Bronchial epithelial cell (primary cell): ENCODE measurements around the gene PODXL. TPM values are rescaled to one million over a fixed set of nuclear protein-coding genes. Genes with fewer than 3 reads are reported as not detected.

Source experiments
- DNase-seq: peaks from one replicate; pipeline ENCODE4 v3.0.0-alpha.2; 2010; ENCODE audit warnings: low read depth
- FAIRE-seq: peaks from 2 replicates; lab custom pipeline; 2011; peaks lifted over from hg19 to GRCh38; lab: Jason Lieb, UNC
- H3K27me3 ChIP-seq: 2 replicates; pipeline ENCODE4 v1.5.1; 2011; ENCODE audit warnings: low read length; ENCODE audit not compliant: control insufficient read depth, insufficient read depth
- H3K36me3 ChIP-seq: 2 replicates; pipeline ENCODE4 v1.5.1; 2011; ENCODE audit warnings: low read length; ENCODE audit not compliant: control insufficient read depth, insufficient read depth
- H3K4me3 ChIP-seq: 2 replicates; pipeline ENCODE4 v1.5.1; 2011; ENCODE audit warnings: mild to moderate bottlenecking, low read depth, low read length, control low read depth
- total RNA-seq: library from RNA; depleted of rRNA; stranded (reverse); fragments of >200 nt; gene quantifications from 2 replicates; pipeline ENCODE4 v1.2.1, GENCODE V29; 2014
- TF ChIP-seq, protein P1 (sequence below): IDR thresholded peaks from 2 replicates; pipeline ENCODE4 v1.5.1; 2011; ENCODE audit warnings: mild to moderate bottlenecking, moderate library complexity, low read length, control low read depth, inconsistent platforms; ENCODE audit not compliant: insufficient read depth, severe bottlenecking

PODXL gene
- total RNA-seq, 1 donor from 2014 or later = 0.53 TPM

DNA sequence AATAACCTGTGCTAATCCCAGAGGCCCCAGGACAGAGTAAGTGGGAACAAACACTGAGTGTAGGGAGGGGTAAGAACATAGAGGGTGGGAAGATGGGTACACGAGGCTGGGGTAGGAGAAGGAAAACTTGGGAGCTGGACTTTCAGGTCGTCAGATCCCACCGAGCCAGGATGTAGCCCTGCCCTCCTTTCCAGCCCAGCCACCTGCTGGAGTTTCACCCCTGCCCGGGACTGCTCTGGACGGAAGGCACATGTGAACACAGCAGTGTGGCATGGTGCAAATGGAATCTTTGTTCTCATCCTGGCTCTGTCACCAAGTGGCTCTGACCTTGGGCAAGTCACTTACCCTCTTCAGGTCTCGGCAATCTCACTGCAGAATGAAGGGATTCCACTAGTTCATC lies 52.8 kb downstream of the PODXL start:
- H3K36me3 ChIP-seq = no peaks in the 10 kb centered on the region
- no peaks in the 10 kb centered on the region for H3K27me3 ChIP-seq
- DNase-seq = no peak
- FAIRE-seq = no peak
- H3K4me3 ChIP-seq = no peak overlapping the region
- TF ChIP-seq, protein P1, sequence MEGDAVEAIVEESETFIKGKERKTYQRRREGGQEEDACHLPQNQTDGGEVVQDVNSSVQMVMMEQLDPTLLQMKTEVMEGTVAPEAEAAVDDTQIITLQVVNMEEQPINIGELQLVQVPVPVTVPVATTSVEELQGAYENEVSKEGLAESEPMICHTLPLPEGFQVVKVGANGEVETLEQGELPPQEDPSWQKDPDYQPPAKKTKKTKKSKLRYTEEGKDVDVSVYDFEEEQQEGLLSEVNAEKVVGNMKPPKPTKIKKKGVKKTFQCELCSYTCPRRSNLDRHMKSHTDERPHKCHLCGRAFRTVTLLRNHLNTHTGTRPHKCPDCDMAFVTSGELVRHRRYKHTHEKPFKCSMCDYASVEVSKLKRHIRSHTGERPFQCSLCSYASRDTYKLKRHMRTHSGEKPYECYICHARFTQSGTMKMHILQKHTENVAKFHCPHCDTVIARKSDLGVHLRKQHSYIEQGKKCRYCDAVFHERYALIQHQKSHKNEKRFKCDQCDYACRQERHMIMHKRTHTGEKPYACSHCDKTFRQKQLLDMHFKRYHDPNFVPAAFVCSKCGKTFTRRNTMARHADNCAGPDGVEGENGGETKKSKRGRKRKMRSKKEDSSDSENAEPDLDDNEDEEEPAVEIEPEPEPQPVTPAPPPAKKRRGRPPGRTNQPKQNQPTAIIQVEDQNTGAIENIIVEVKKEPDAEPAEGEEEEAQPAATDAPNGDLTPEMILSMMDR = no peak

DNA sequence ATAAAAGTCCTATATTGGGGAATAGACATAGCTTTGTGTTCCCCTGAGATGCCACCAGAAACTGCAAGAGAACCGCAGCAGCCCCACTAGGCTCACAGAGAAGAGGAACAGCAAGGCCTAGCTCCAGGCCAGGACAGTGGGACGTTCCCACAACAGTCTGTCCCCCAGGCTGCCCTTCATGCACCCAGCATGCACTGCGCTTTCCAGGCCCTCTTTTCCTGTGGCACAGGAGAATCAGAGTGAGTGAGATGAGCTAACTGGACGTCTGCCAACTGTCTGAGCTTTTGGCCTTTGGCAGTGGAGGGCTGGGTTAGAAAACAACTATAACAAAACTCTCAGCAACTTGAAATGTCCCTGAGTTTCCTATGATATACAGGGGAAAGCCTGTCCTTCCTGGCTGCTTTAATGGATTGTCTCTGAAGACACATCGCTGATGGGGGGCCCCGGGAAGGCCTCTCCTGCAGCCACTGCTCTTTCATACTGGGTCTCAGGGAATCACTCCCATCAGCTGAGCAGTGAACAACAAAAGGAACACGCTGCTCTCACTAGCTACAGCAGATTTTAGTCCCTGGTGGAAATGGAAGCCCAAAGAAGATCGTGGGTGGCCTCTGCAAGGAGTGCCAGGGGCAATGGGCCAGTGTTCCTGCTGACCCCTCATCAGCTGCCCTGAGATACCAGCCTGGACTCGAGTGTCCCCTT lies 53.5 kb downstream of the PODXL start:
- no peak for FAIRE-seq

DNA sequence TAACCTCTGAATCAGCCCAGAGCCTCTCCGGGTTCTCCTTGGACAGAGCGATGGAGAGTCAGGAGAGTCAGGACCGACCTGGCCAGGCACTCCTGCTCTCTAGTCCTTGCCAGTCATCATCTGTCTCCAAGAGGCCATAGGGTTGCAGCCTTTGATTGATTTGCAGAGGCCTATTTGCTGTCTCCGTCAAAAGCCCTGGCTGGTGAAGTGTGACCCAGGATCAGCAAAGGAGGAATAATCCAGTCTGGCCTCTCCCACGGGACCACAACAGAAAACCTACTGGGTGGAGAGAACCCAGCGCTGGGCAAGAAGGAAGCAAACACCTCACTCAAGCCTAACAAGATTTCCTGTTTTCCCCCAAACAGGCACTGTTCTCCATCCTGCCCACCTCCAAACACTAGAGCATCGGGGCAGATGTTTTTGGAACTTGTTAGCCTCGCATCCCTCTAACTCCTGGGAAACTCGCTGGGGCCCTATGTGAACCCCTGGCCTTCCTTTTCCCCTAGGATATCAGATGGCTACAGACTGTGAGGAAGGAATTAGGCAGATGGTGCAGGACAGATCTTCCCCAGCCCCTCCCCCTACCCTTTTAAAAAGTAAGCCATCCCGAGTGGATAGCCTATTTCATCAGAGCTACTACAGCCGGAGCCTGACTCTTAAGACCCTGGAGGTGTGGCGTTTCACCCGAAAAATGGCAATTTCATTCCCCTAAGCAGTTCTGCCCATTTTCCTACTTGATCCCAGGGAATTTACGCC lies 54.3 kb downstream of the PODXL start:
- TF ChIP-seq, protein P1 = no peak
- Histone ChIP-seq H3K36me3 (no peaks in the 10 kb centered on the region), H3K27me3 (no peaks in the 10 kb centered on the region), H3K4me3 (no peak overlapping the region)
- DNase-seq = no peak
- no peak for FAIRE-seq

More for the DNA sequence above, 53.5 kb downstream of the PODXL start:
- DNase-seq = no peak
- no peaks in the 10 kb centered on the region for H3K27me3 ChIP-seq
- H3K36me3 ChIP-seq = no peaks in the 10 kb centered on the region
- no peak overlapping the region for H3K4me3 ChIP-seq
- TF ChIP-seq, protein P1 = no peak

DNA sequence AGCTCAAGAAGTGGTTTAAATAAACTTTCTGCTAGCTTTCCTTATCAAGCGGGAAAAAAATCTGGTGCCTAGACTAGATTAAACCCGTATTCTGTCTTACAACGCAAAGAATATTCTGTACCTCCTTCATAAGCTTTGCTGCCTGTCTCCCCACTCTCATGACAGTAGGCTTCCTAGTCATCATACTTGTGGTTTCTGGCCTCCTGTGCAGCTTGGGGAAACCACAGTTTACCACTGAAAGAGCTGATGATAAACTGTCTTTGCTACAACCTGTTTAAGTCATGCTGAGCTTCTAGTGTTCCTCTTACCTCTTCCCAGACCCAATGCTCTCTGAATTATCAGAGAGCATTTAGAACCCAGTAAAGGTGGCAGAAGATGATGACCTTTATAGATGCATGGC lies 55.0 kb downstream of the PODXL start:
- TF ChIP-seq, protein P1 = no peak
- peak; percentile 39 for DNase-seq
- Histone ChIP-seq H3K4me3 (no peak overlapping the region), H3K36me3 (no peaks in the 10 kb centered on the region), H3K27me3 (no peaks in the 10 kb centered on the region)
- no peak for FAIRE-seq

DNA sequence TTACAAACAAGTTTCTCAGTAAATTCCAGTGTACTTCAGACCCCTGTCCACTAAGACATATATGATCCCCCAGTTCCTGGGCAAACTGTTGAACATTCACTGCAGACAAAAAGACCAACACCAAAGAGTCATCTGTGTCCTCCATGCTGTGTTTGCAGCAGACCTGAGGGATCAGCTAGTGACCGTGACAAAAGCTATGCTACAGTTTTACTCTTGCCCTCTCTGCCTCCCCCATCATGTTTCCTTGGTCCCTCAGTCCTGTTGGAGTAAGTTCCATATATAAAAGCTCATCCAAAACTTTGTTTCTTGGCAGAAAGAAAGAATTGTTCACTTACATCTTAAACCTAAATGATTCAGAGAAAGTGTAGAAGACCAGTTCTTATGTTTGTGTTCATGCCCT lies 56.1 kb downstream of the PODXL start:
- no peak for DNase-seq
- H3K36me3 ChIP-seq = no peaks in the 10 kb centered on the region
- FAIRE-seq = no peak

More for the DNA sequence above, 56.1 kb downstream of the PODXL start:
- Histone ChIP-seq H3K27me3 (no peaks in the 10 kb centered on the region), H3K4me3 (no peak overlapping the region)
- TF ChIP-seq, protein P1 = no peak
